Activated CD8-positive, alpha-beta memory T cell treated with anti-CD3 and anti-CD28 coated beads, Interleukin-2, amount 50 U/mL, for 48 hours (primary cell): ENCODE measurements around the gene SLC39A11.

ENCODE experiments used
- DNase-seq: peaks from one replicate; pipeline ENCODE4 v3.0.0-alpha.2; 2020

The SLC39A11 gene

GRCh38 chr17:72971226-72971880 is 121.1 kb downstream of the SLC39A11 start:
- DNase-seq: no peak

GRCh38 chr17:72970797-72971196 is 121.7 kb downstream of the SLC39A11 start:
- DNase-seq: no peak

DNA sequence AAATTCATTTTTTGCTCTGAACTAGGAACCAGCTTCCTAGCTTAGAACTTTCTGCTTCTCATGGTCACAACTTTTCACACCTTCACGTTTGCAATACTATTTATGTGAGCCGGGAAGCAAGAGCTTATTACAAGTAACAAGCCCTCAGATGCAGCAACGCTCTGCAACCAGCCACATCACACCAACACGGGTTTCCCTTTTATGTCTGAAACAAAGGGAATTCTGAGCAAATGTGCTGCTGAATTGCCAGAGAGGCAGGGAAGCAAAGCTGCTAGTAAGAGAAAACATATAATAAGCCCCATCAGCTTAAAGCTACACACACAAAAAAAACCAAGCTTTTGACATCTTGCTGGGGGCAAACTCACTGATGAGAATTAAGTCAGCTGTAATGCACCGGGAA is 122.2 kb downstream of the SLC39A11 start:
- DNase-seq: no peak

DNA sequence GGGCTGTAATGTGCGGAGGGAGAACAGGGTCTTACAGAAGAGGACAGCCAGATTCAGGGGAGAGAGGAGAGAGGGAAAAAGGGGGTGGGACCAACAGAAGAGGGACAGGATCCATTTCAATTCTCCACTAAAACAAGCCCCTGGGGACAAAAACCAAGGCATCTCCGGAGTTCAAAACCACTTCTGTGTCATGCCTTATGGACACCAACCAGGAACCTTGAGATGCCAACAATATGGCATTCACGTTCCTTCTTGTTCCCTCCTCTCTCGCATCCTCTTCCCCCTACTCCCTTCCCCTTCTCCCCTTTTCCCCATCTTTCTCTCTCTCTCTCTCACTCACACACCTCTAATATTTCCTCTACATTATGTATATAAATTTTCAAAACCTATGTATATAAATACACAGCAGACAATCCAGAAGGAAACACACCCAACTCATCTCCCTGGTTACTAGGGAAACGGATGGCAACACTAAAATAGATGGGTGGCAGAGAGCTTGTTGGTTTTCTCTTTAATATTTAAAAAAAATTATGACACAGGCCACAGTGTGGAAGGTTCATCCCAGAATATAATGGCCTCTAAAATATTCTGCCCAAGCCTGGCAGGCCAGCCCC is 123.1 kb downstream of the SLC39A11 start:
- DNase-seq: no peak

DNA sequence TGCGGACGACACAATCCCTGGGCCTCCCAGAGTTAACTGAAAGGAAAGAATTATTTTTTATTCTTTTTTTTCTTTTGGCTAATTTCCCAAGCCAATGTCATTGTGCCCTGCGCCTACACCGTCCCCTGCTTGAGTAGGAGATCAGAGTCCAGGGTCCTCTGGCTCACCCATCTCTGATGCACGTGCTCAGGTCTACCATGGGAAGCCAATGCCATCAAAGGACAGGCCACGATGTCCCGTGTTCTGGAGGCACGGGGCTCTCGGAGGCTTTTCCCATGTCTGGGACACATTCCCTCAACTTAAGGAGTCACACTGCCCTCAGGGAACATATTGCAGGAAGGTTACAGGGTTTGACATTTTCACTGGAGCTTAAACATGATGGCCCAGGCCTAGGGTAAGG is 123.7 kb downstream of the SLC39A11 start:
- no peak for DNase-seq

DNA sequence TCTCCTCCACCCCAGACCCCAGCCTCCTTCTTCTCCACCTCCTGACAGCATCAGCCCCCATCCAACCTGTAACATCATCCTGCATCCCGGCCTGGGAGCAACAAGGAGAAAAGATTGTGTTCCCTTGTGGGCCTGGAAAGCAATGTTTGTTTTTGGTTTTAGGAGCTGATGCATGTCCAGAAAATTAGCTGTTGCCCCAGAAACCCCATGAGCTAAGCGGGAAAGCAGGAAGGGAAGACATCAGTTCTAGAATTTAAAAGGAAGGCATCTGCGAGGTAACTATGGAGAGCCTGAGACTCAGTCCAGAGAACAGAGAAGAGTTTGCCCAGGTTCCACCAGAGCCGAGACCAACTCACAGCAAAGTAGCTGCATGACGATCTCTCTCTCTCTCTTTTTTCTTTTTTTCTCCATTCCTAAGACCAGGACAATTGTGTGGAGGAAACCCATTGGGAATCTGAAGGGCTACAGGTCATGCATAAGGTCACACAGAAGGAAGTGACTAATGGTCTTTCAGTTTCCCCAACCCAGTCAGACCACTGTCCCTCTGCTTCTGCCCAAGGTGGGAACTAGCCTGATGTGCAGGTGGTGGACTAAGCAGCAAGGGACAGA is 124.4 kb downstream of the SLC39A11 start:
- no peak for DNase-seq

DNA sequence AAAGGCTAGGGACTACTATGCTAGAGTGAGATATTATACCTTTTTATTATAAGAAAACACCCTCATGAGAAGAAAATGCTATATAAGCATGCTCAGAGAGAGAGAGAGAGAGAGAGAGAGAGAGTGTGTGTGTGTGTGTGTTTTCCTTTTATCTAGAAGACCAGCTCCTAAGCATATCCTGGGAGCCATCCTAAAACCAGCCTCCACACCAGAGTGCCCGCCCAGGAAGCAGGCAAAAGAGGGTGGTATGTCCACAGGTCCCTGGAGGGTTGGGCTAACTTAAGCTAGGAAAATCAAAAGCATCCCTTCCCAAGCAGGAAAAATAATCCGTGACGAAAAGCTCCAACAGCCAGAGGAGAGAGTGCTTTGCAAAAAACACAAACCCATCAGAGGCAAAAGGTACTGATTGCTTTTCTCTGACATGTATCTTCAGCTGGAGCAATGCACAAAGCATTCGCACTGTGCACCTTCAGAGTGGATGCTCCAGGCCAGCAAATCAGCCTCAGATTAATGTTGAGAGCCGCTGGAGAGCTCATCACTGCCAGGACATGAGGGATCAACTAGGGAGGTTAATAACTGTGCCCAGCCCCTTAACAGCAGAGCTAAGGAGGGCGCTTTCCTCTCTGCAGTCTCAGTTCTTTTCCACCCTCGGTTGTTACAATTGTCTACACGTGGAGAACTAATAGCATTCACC is 125.1 kb downstream of the SLC39A11 start:
- DNase-seq: no peak

DNA sequence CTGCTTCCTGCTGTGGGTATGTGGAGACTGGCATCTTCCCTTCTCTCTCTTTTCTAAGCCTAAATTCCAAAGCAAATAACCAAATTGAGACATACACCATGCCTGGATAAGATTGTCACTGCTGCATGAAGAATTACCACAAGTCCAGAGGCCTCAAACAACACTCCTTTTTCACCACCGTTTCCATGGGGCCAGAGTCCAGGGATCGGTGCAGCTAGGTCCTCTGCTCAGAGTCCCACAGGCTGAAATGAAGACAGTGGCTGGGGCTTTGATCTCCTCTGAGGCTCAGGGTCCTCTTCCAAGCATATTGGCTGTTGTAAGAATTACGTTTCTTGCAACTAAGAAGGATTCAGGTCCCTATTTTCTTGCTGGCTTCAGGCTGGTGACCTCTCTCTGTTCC is 130.4 kb downstream of the SLC39A11 start:
- no peak for DNase-seq

GRCh38 chr17:72955391-72956140 is 136.9 kb downstream of the SLC39A11 start:
- no peak for DNase-seq

DNA sequence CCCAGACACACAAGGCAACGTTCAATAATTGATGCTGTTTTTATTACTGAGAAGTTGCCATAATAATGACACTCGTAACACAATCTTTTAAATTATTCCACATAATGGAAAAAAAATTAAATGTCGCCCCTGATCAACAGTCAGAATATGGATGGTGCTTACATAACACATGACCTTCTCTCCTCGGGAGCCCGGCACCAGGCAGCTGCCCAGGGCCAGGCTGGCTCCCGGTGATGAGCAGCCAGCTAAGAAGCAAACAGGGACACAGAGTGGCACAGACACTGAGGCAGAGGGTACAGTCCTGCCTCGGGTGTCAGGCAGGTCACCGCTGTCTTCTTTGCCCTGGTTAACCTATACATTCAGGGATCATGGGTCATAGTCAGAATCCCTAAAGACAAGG is 137.9 kb downstream of the SLC39A11 start:
- no peak for DNase-seq

- DNase-seq: no peak
These were observed 138.9 kb downstream of the SLC39A11 start for GRCh38 chr17:72953621-72954020.

DNA sequence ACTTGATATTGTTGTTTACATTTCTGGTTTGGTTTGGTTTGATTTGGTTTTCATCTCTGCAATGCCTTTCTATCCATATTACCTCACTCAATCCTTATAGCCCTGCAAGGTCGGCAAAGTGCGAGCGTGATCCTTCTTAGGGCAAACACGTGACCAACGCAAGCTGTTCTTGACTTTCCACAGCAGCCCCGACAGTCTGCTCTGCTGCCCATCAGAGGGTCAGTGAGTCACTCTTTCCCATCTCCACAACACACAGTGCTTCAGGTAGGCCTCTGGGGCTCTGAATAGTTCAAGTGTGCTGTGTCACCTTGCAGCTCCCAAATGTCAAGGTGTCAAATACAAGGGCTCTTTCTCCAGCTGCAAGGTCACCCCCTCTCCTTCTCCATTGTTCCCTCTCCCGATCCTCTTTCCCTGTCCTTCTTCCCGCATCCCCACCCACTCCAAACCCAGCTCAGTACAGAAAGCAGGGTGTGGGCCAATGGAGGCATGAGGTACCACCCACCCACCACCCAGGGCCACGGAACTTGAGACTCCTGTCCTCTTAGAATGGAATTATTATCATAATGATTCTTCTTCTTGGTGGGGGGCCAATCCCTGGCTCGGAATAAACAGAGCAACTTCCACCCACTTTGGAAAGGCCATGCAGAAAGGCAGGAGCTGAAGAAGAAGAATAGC is 139.7 kb downstream of the SLC39A11 start:
- no peak for DNase-seq

DNA sequence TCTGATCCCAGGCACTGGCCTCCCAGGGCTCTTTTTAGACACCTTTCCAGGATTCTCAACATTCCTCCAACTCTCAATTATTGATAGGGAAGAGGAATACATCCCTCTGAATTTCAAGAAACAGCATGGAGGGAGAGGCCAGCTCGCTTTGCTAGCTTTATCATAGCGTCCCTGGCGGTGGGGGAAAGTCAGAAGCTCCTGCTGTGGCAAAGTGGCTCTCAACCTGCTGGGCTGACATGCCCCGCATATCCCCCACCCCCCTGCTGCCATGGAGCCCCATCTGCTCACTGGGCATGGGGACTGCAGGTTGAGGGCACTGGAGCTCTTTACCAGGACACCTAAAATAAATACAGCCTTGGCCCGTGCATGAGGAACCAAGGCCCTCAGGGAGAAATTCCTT is 140.3 kb downstream of the SLC39A11 start:
- DNase-seq: no peak

DNA sequence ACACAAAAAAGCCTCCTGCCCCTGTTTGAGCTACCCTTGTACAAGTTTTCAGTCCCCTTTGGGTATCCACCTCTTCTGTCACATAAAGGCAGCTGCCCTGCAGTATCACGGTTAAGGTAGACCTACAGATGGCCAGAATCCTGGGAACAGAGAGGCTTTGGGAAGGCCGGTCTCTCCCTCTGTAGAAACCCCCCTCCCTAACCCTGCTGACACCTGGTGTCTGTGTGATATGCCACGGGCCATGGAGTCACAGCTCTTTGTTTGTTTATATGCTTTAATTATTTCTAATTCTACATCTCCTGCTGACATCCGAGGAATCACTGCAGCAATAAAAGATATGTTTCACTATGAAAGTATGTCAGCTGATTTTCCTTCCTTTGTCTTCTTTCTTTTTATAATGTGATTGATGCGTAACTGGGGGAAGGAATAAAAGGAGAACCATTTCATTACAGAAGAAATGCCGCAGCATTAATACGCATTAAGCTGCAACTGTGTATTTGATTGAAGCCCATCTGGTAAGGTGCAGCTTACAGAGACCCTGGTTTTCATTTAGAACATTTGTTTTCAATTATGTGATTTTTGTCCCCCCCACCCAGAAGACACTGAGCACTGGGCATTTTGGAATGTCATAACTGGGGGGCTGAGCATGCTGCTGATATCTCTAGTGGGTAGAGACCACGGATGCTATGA is 142.1 kb downstream of the SLC39A11 start:
- DNase-seq: no peak

GRCh38 chr17:72948115-72948514 is 144.4 kb downstream of the SLC39A11 start:
- no peak for DNase-seq

DNA sequence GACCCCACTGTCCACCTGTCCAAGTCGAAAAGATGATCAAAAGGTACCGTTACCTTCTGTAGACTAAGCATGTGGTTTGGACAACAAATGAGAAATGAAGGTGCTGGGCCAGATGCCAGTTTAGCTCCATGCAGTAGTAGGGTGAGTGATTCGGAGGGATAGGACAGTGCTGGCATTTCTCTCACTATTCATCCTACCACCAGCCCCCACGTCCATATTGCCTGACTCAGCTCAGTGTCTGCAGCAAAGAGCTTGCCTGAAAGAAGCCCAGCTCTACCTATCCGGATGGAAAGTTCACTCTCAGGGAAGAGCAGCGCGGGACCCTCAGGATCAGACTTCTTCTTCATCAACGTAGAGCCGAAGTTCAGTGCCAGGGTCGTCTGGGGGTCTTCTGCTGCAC is 145.0 kb downstream of the SLC39A11 start:
- DNase-seq: no peak

- DNase-seq: no peak
These were observed 145.8 kb downstream of the SLC39A11 start for GRCh38 chr17:72946696-72947095.

DNA sequence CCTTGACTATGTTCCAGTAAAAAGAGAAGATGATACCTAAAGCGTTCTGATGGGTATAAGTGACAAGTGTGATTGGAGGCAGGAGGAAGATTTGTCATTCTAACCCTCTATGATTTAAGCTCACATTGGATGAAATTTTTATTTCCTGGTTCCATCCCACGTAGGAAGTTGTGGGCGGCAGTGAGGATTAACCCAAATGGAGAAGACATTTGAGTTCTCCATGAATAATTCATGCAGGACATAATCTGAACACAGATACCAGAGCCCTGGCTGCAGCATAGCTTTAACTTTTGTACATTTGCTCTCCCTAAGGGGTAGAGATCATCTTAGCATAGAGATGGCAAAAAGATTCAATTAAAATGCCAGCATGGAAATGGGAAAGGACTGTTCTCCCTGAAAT is 146.3 kb downstream of the SLC39A11 start:
- DNase-seq: no peak

DNA sequence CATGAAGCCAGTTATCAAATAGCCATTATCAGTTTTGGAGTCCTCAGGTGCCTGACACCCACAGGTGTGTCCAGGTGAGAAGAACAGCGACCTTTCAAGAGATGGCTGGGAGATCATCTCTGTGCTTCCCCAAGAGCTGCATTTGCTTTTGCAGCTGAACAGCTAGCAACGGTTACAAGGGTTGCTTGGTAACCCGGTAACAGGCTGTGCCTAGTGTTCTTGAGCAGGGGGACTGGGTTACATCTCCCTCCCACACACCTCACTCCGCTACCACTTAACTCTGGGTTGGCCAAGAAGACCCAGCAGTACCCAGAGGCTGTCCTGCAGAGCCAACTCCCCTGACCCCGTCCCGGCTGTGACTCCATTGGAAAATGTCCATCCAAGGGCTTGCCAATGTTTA is 147.0 kb downstream of the SLC39A11 start:
- no peak for DNase-seq

DNA sequence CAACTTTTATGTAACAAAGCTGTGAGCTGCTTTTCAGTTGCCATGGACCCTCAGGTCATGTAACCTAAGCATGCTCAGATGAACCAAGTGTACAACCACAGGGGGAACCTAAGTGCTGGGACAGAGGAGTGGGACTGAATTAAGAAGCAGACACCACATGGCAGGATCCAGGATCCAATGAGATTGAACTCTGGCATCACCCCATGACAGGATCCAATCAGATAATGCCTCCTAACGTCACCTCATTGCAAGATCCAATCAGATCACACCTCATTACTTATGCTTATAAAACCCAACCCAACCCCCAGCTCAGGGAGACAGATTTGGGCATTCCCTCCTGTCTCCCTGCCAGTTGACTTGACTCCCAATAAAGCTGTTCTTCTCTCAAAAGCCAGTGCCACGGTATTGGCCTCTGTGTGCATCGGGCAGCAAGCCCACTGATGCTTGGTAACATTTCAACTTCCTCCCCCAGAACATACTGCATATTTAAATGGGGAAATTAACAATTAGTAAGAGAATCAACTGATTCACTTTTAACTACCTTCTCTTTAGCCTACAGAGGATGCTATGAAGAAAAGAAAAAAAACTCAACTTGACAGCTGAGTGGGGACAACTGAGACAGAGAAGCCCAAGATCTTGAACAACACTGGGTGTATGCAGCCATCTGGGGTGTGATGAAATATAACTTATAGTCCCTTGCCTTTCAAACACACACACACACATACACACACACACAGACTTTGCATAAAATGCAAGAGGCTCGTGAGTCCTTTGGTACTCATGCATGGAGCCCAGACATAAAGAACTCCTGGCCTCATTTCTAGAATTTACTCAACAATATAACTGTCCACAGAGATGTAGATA is 148.4 kb downstream of the SLC39A11 start:
- no peak for DNase-seq

DNA sequence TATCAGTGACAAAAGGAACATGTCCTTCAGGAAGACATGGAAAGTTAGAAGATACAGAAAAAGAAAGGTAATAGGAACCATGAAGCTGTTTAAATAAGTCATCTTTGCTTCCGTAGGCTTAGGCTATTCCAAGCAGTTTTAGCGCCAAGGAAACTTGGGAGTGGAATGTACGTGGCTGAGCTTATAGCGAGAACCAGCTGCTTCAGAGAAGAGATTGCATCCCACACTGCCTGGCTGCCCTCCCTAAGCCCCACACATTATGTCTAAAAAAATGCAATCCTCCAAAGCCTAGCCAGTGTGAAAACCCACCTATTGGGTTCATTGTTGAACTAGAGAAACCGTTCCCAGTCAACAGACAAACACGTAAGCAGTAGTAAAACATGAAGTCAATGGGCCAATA is 149.9 kb downstream of the SLC39A11 start:
- DNase-seq: no peak
